HG03378 (cell line): ENCODE data around the gene BICD1.
A peak's percentile ranks its signal among the peaks of the same experiment; 100 is the strongest.
"Not testable (repeated sequence)": the region's sequence is repeated elsewhere in the genome, so short reads cannot be mapped to it uniquely, and the experiment has no call there.

Experiments used
- ATAC-seq: cut with Tn5 transposase; IDR thresholded peaks from one replicate; pipeline ENCODE4 v1.9.1; 2021; ENCODE audit warnings: mild to moderate bottlenecking, moderate library complexity; ENCODE audit not compliant: unreplicated experiment

The BICD1 gene

GRCh38 chr12:32181498-32182175 lies 75.0 kb downstream of the BICD1 start:
- ATAC-seq, result no peak

DNA sequence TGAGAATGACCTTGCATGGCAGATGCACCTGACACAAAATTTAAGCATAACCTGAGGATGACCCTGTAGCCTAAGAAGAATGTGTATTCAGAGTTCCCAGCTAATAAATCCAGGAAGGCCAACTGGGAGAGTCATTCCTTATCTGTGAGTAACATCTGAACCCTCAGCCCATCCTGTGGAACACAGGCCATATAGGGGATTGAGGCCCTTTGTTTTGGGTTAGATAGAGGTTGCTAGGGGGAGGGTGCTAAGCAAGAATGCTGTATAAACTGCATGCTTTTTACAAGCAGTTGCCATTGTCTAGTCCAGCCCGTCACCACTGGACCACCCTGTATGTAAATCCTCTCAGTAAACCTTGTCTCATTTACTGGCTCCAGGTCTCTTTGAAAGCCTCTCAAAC lies 77.0 kb downstream of the BICD1 start:
- ATAC-seq, result no peak

DNA sequence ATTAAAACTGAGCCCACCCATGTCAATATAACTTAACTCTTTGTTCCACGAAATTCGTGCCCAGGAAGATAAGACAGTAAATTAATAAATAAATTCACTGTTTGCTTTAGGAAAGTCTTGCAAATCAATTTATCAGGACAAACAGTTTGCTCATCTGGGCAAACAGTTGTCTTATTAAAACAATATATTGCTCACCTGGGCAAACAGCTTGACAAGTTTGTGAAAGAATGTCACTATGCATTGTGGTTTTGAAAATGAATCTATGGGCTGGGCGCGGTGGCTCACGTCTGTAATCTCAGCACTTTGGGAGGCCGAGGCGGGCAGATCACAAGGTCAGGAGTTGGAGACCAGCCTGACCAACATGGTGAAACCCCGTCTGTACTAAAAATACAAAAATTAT lies 80.5 kb downstream of the BICD1 start:
- ATAC-seq, result not testable (repeated sequence)

- ATAC-seq, result no peak
Measured at GRCh38 chr12:32191445-32191844, 84.8 kb downstream of the BICD1 start.

GRCh38 chr12:32196250-32197198 lies 89.9 kb downstream of the BICD1 start:
- no peak for ATAC-seq

DNA sequence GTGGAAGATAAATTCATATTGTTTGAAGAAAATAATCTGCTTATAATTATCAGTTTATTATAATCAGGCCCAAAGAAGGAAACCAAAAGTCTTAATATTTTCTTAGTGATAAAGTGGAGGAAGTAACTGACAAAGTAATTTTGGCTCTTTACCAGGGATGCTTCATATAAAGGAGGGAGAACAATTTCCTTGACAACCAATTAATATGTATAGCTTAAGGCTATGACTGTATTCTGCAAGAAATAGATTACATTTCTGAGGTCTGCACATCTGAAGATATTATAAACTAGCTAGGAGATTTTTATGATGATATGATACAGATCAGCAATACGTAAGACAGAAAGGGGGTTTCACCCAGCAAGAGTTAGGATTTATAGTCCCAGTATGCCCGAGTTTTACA lies 90.8 kb downstream of the BICD1 start:
- ATAC-seq, result no peak

DNA sequence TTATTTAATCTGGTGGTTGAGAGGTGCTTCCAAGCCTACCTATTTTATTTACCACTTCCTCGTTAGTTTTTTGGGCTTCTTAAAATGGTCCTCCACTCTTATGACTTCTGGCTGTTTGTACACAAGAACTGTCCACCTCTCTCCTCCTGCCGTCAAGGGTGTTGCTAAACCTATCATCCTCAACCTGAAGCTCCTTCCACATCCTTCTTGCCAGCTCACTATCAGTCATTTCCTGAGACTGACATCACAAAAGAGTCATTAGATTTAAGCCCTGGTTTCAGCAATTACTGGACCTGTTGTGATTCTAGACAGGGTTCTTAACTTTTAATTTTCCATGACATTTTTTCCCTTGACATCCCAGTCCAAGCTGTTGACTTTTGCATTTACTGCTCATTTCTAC lies 91.9 kb downstream of the BICD1 start:
- no peak for ATAC-seq

GRCh38 chr12:32201096-32201495 lies 94.4 kb downstream of the BICD1 start:
- no peak for ATAC-seq

DNA sequence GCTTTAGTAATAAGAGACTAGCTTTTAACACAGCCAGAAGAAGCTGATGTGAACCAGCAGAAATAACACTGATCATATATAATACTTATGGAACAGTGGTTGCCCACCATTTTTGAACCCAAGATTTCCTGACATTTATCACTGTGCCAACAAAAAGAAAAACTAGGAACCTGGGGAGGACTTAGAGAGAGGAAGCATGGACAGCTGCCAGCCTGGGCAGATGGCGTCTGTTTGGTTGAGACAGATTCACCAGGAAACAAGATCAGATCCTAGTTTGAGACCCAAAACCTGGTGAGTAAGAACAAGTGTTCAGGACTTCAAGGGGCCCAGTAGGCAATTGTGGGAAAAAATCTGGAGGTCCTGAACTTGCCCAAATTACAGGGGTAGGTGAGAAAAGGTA lies 95.3 kb downstream of the BICD1 start:
- no peak for ATAC-seq

- ATAC-seq, result no peak
Measured at GRCh38 chr12:32205731-32206130, 99.1 kb downstream of the BICD1 start.

GRCh38 chr12:32208355-32208754 lies 101.7 kb downstream of the BICD1 start:
- ATAC-seq, result no peak

- no peak for ATAC-seq
Measured at GRCh38 chr12:32211066-32211899, 104.6 kb downstream of the BICD1 start.

DNA sequence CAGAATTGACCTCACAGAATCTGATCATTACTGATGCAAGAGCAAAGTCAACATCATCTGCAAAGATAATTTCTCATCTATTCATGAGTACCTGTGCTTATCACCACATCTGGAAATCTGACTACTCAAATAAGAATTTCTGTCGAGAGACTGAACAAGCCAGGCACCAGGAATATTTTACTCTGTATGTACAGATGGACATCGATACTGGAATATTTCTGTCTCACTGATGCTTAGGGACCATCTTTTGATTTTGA lies 105.2 kb downstream of the BICD1 start:
- ATAC-seq, result no peak

GRCh38 chr12:32214723-32215122 lies 108.1 kb downstream of the BICD1 start:
- no peak for ATAC-seq

- no peak for ATAC-seq
Measured at GRCh38 chr12:32217354-32218310, 111.0 kb downstream of the BICD1 start.

DNA sequence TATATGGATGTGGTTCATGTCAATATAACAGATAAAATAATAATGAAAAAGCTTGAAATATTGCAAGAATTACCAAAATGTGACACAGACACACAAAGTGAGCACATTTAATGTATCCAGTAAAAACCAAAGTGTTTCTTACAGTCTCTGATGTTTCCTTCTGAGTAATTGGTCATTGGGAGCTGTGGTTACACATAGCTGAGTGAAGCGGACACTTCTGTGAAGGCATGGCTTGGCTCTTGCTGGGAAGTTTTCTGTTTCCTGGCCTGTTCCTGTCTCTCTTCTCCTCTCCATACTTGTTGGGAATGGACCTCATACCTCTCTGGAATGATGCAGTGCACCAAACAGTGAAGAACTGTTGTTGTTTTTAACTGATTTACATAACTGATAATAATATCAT lies 117.3 kb downstream of the BICD1 start:
- ATAC-seq, result no peak

GRCh38 chr12:32226768-32227167 lies 120.1 kb downstream of the BICD1 start:
- no peak for ATAC-seq

- no peak for ATAC-seq
Measured at GRCh38 chr12:32229971-32230612, 123.4 kb downstream of the BICD1 start.

DNA sequence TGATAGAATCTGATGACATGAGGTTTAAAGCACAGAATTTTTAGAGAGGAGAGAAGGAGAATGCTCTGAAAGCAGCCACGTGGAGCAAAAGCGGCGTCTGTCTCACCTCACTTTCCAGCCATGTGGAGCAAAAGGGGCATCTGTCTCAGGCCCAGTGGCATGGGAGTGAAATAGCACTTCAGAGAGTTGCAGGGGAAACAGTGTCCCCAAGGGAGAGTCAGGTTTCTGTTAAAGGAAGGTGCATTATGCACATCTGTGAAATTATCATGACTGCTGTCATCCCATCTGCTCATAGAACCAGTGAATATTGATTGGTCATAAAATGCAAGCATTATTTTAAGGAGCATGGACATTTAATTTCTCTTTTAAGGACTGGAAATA lies 124.0 kb downstream of the BICD1 start:
- peak; percentile 87 for ATAC-seq

GRCh38 chr12:32231361-32231760 lies 124.7 kb downstream of the BICD1 start:
- not testable (repeated sequence) for ATAC-seq
